H1 (cell line): ENCODE measurements around the gene ARID5B. TPM values are rescaled to one million over a fixed set of nuclear protein-coding genes. Genes with fewer than 3 reads are reported as not detected.

Source experiments
- CHD7 ChIP-seq: fragments of 300-600 bp; sonication (generic); IDR thresholded peaks from 2 replicates; pipeline ENCODE4 v1.7.1; 2012; ENCODE audit warnings: low read length, moderate library complexity, mild to moderate bottlenecking, inconsistent platforms; ENCODE audit not compliant: insufficient replicate concordance
- CTCF ChIP-seq, 3 experiments: IDR thresholded peaks; 1 replicate in 2 of 3; 2 replicates in 1 of 3; pipeline versions ENCODE4 v1.5.1 to v1.6.1; 2011; ENCODE audit warnings: low read length in 3 of 3, mild to moderate bottlenecking in 3 of 3, inconsistent platforms in 2 of 3, low read depth in 1 of 3, moderate library complexity in 1 of 3; ENCODE audit not compliant: insufficient read depth in 1 of 3; ENCODE audit errors: control extremely low read depth in 1 of 3
- JUND ChIP-seq: IDR thresholded peaks from 2 replicates; pipeline ENCODE4 v1.6.1; 2011; ENCODE audit warnings: mild to moderate bottlenecking, improper control_type of control experiment, low read length
- MAX ChIP-seq: IDR thresholded peaks from 2 replicates; pipeline ENCODE4 v1.6.1; 2012; ENCODE audit warnings: inconsistent platforms
- POLR2AphosphoS5 ChIP-seq: IDR thresholded peaks from 2 replicates; pipeline ENCODE4 v1.6.1; 2011; ENCODE audit warnings: low read depth, low read length
- RFX5 ChIP-seq: IDR thresholded peaks from 2 replicates; pipeline ENCODE4 v1.6.1; 2011; ENCODE audit warnings: low read depth, low read length, improper control_type of control experiment, borderline replicate concordance
- polyA plus RNA-seq, 7 experiments: library from polyadenylated mRNA; depleted of rRNA in 3 of 7; stranded (reverse) in 5 of 7; unstranded in 2 of 7; fragments of >200 nt in 5 of 7; fragments of 200-250 nt in 2 of 7; gene quantifications; 1 replicate in 5 of 7; 2 replicates in 1 of 7; 4 replicates in 1 of 7; pipeline versions ENCODE4 v1.2.1 to v1.2.3, GENCODE V29; 2011 to 2013; ENCODE audit warnings: missing spikeins in 2 of 7, mixed read lengths in 2 of 7
- total RNA-seq: library from RNA; stranded (reverse); fragmentation: NEBNext Ultra II Directional; extraction: Animal tissue kit (Norgen Biotek cat#: 25700); gene quantifications from 2 replicates; pipeline ENCODE4 v1.2.1, GENCODE V29; 2021

The ARID5B gene
- total and polyA plus RNA-seq, 2 of the 8 experiments (the other 6 are each of a cell fraction or from before 2014, with no cell fraction given) = 0.21 to 1.1 TPM

GRCh38 chr10:61883371-61884025 lies 18.0 kb upstream of the ARID5B start (continued):
- TF ChIP-seq CHD7 (no peak), POLR2AphosphoS5 (no peak), RFX5 (no peak), MAX (no peak), CTCF (IDR thresholded peaks at IDR 0.05; ENCODE audit: control extremely low read depth in 1 of 3, insufficient read depth in 1 of 3, low read depth in 1 of 3, low read length in 3 of 3) (no peak), JUND (no peak)
